ENCODE measurements around the gene SULT1A1.
"Not testable (repeated sequence)": the region's sequence is repeated elsewhere in the genome, so short reads cannot be mapped to it uniquely, and the experiment has no call there.

The SULT1A1 gene

GRCh38 chr16:28567292-28567691, 42.6 kb downstream of the SULT1A1 start:
- in situ Hi-C loops (cut with MboI; ENCODE audit: low pct_unique_long_range_greater_than_20kb, low sequenced_read_pairs), result no loop called here
- DNase-seq, result no peak

GRCh38 chr16:28566233-28566925, 43.5 kb downstream of the SULT1A1 start:
- in situ Hi-C loops (cut with MboI; ENCODE audit: low pct_unique_long_range_greater_than_20kb, low sequenced_read_pairs); DNase-seq: not testable (repeated sequence)

GRCh38 chr16:28563218-28563617, 46.6 kb downstream of the SULT1A1 start:
- in situ Hi-C loops (cut with MboI; ENCODE audit: low pct_unique_long_range_greater_than_20kb, low sequenced_read_pairs), result no loop called here

GRCh38 chr16:28562199-28562598, 47.6 kb downstream of the SULT1A1 start:
- in situ Hi-C loops (cut with MboI; ENCODE audit: low pct_unique_long_range_greater_than_20kb, low sequenced_read_pairs), result no loop called here
- no peak for DNase-seq

More at GRCh38 chr16:28563218-28563617, 46.6 kb downstream of the SULT1A1 start:
- DNase-seq, result no peak

- DNase-seq, result no peak
- in situ Hi-C loops (cut with MboI; ENCODE audit: low pct_unique_long_range_greater_than_20kb, low sequenced_read_pairs), result no loop called here
Measured at GRCh38 chr16:28561557-28562187, 48.2 kb downstream of the SULT1A1 start.

GRCh38 chr16:28558456-28558855, 51.4 kb downstream of the SULT1A1 start:
- in situ Hi-C loops (cut with MboI; ENCODE audit: low pct_unique_long_range_greater_than_20kb, low sequenced_read_pairs), result no loop called here

GRCh38 chr16:28556914-28557320, 52.9 kb downstream of the SULT1A1 start:
- in situ Hi-C loops (cut with MboI; ENCODE audit: low pct_unique_long_range_greater_than_20kb, low sequenced_read_pairs), result no loop called here
- DNase-seq, result no peak

More at GRCh38 chr16:28558456-28558855, 51.4 kb downstream of the SULT1A1 start:
- DNase-seq, result no peak

GRCh38 chr16:28555561-28555960, 54.3 kb downstream of the SULT1A1 start:
- no peak for DNase-seq
- in situ Hi-C loops (cut with MboI; ENCODE audit: low pct_unique_long_range_greater_than_20kb, low sequenced_read_pairs), result no loop called here
